Spleen (tissue), 11 donors: ENCODE measurements around the gene SMPD1. TPM values are rescaled to one million over a fixed set of nuclear protein-coding genes. Genes with fewer than 3 reads are reported as not detected.

Experiments used
- DNase-seq: peaks from one replicate; pipeline ENCODE4 v3.0.0-alpha.2; 2020
- H3K27ac ChIP-seq, 8 donors: fragments of 200-600 bp; sonication (generic) in 7 of 8; 1 replicate in 4 of 8; 2 replicates in 4 of 8; pipeline versions ENCODE4 v1.5.0 to v1.8.0; 2016 to 2021; ENCODE audit warnings: inconsistent platforms in 4 of 8, mild to moderate bottlenecking in 4 of 8, moderate library complexity in 1 of 8
- H3K27me3 ChIP-seq, 7 donors: fragments of 200-600 bp; sonication (generic) in 6 of 7; replicated peaks in 1 of 7; 1 replicate in 4 of 7; 2 replicates in 3 of 7; pipeline versions ENCODE4 v1.5.0 to v1.8.0; 2016 to 2021; ENCODE audit warnings: inconsistent platforms in 3 of 7, mild to moderate bottlenecking in 1 of 7
- H3K36me3 ChIP-seq, 6 donors: fragments of 200-600 bp; sonication (generic) in 5 of 6; 1 replicate in 4 of 6; 2 replicates in 2 of 6; pipeline versions ENCODE4 v1.5.0 to v1.8.0; 2016 to 2021; ENCODE audit warnings: inconsistent platforms in 2 of 6
- H3K4me1 ChIP-seq, 6 donors: fragments of 200-600 bp; sonication (generic) in 5 of 6; 1 replicate in 3 of 6; 2 replicates in 3 of 6; pipeline versions ENCODE4 v1.5.0 to v1.8.0; 2016 to 2021; ENCODE audit warnings: inconsistent platforms in 3 of 6
- H3K4me3 ChIP-seq, 8 donors: fragments of 200-600 bp; sonication (generic) in 7 of 8; 1 replicate in 4 of 8; 2 replicates in 4 of 8; pipeline versions ENCODE4 v1.5.0 to v1.8.0; 2016 to 2021; ENCODE audit warnings: inconsistent platforms in 4 of 8, mild to moderate bottlenecking in 4 of 8, moderate library complexity in 2 of 8
- H3K9me3 ChIP-seq, 8 donors: fragments of 200-600 bp; sonication (generic) in 7 of 8; 1 replicate in 4 of 8; 2 replicates in 4 of 8; pipeline versions ENCODE4 v1.5.0 to v1.8.0; 2016 to 2021; ENCODE audit warnings: inconsistent platforms in 4 of 8
- POLR2A ChIP-seq, 3 donors: fragments of 450-650 bp; IDR thresholded peaks; one replicate each; pipeline ENCODE4 v1.5.1; 2017; ENCODE audit warnings: antibody characterized with exemption in 3 of 3, mild to moderate bottlenecking in 1 of 3
- POLR2AphosphoS5 ChIP-seq, 3 donors: sonication (generic); formaldehyde crosslinking; IDR thresholded peaks; one replicate each; pipeline ENCODE4 v1.5.1; 2017; ENCODE audit warnings: antibody characterized with exemption in 3 of 3
- WGBS, 5 donors: extraction: QIAGEN DNeasy Blood & Tissue Kit in 3 of 5; methylation state at CpG; one replicate each; pipeline versions ENCODE4 v1.1.5 to v1.1.7; 2013 to 2018; 5-methylcytosine and 5-hydroxymethylcytosine counted together
- intact Hi-C: fragments of 100-400 bp; cut with DNase I; formaldehyde crosslinking; loops from one replicate; pipeline ENCODE4 v1.15.0; 2023; ENCODE audit warnings: low total_unique reads
- polyA plus RNA-seq, 3 donors: library from polyadenylated mRNA; stranded (reverse); fragments of 200-250 nt; gene quantifications; one replicate each; pipeline ENCODE4 v1.2.1, GENCODE V29; 2013
- total RNA-seq, 7 donors: library from RNA; depleted of rRNA in 3 of 7; stranded (reverse); fragments of >200 nt in 3 of 7; fragmentation: NEBNext Ultra II Directional in 4 of 7; extraction: Animal tissue kit (Norgen Biotek cat#: 25700) in 4 of 7; gene quantifications; one replicate each; pipeline versions ENCODE4 v1.1.0 to v1.2.1, GENCODE V29; 2016 to 2021
- TF ChIP-seq, protein P1 (sequence below), 11 experiments: fragments of 200-600 bp in 7 of 11; fragments of 450-650 bp in 4 of 11; sonication (generic) in 4 of 11; IDR thresholded peaks in 8 of 11; conservative IDR thresholded peaks in 3 of 11; 1 replicate in 7 of 11; 2 replicates in 4 of 11; pipeline versions ENCODE4 v1.4.0 to v1.8.0; 2016 to 2021; ENCODE audit warnings: antibody characterized with exemption in 11 of 11, inconsistent platforms in 4 of 11, mild to moderate bottlenecking in 1 of 11
- donor health status: healthy with polysubstance abuse.
- donor health status: DM: no; HTN: no; CAD: no; lungs with moderate emphysema.
- donor health status: DM: no; HTN: no; CAD: no.
- donor health status: Bipolar disorder and iron deficiency.
- donor health status: healthy.
- donor health status: DM: no; HTN: no; CAD: no.
- donor health status: DM: yes; HTN: yes; CAD: no.

SMPD1 gene
- total and polyA plus RNA-seq, 10 donors = 21.9 to 33.8 (median 27.2) TPM

DNA sequence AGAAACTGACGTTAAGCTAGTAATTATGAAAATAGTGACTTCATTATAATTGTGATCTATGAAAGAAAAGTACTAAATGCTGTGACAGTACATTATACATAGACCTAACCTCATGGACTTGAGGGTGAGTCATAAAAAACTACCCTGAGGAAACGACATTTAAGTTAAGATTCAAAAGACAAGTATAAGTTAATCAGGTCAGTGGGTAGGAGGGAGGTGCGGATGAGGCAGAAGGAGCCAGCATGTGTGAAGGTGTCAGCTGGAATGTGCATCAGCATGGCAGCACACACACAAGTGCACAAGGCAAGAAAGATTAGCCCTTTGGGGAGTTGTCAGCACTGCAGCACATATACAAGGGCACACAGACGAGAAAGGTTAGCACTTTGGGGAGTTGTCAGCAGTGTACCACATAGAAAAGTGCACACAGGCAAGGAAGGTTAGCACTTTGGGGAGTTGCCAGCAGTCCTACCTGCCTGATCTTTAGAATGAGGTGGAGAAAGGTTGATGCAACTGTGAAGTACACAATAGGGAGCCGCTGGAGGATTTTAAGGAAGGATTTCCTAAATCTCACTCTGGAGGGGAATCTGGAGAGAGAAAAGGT is 38.4 kb upstream of the SMPD1 start:
- WGBS, 5 donors = 70 to 80% (median 72%) methylated on average over 5 of the region's 5 CpGs
- no peak overlapping the region for H3K4me3 ChIP-seq
- DNase-seq = no peak
- TF ChIP-seq POLR2AphosphoS5 (IDR thresholded peaks at IDR 0.05) (no peak), POLR2A (IDR thresholded peaks at IDR 0.05) (no peak)
- TF ChIP-seq, protein P1, sequence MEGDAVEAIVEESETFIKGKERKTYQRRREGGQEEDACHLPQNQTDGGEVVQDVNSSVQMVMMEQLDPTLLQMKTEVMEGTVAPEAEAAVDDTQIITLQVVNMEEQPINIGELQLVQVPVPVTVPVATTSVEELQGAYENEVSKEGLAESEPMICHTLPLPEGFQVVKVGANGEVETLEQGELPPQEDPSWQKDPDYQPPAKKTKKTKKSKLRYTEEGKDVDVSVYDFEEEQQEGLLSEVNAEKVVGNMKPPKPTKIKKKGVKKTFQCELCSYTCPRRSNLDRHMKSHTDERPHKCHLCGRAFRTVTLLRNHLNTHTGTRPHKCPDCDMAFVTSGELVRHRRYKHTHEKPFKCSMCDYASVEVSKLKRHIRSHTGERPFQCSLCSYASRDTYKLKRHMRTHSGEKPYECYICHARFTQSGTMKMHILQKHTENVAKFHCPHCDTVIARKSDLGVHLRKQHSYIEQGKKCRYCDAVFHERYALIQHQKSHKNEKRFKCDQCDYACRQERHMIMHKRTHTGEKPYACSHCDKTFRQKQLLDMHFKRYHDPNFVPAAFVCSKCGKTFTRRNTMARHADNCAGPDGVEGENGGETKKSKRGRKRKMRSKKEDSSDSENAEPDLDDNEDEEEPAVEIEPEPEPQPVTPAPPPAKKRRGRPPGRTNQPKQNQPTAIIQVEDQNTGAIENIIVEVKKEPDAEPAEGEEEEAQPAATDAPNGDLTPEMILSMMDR (IDR thresholded peaks at IDR 0.05 in 8 of 11, conservative IDR thresholded peaks at IDR 0.05 in 3 of 11) = no peak
- H3K4me1 ChIP-seq = peaks cover 0 to 6% (median 0%) of the 10 kb centered on the region in 6 donors
- H3K27ac ChIP-seq = no peak overlapping the region
- no peaks in the 10 kb centered on the region for H3K27me3 ChIP-seq
- H3K36me3 ChIP-seq = no peaks in the 10 kb centered on the region
- H3K9me3 ChIP-seq = no peaks in the 10 kb centered on the region
- intact Hi-C loops = loop anchor here (5.0 to 10.0 kb wide), 2 partner anchors 97 to 330 kb away; partner anchors contain the start of gene CCKBR

DNA sequence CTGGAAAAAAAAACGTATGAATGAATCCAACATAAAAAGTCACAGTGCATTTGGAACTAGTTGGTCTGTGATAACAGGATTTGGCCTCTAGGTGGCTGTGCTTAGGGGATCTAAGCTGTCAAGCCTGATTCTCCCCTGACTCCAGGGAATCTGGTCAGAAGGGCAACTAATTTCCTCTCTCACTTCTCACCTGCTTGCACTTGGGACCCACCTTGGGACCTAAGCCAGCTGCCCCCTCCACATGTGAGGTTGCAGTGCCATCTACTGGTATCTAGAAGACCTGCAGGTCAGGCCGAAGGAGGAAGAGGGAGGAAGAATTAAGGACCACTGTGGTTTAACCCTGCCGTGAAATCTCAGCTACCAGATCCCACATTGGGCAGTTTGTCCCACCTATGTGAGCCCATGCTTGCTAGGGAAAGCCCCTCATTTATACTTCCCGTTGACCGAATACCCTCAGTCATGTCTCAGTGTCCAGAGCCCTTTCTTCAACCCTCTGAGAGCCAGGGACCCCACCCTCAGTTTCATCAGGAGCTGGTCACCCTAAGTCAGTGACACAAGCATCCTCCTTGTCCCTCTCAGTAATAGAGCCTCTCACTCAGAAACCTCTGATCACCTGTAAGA is 36.8 kb upstream of the SMPD1 start:
- H3K27ac ChIP-seq = no peak overlapping the region
- no peak overlapping the region for H3K4me3 ChIP-seq
- TF ChIP-seq POLR2A (IDR thresholded peaks at IDR 0.05) (no peak), POLR2AphosphoS5 (IDR thresholded peaks at IDR 0.05) (peak in 1 of 3 donors; percentile 61)
- TF ChIP-seq, protein P1 (IDR thresholded peaks at IDR 0.05 in 8 of 11, conservative IDR thresholded peaks at IDR 0.05 in 3 of 11) = peak; percentile 73 to 95 (median 90)
- peaks cover 0 to 6% (median 0%) of the 10 kb centered on the region in 6 donors for H3K4me1 ChIP-seq
- no peak for DNase-seq
- H3K27me3 ChIP-seq = no peaks in the 10 kb centered on the region
- no peaks in the 10 kb centered on the region for H3K36me3 ChIP-seq
- H3K9me3 ChIP-seq = no peaks in the 10 kb centered on the region
- WGBS, 5 donors = 5 to 13% (median 6%) methylated on average over 5 of the region's 5 CpGs
- intact Hi-C loops = loop anchor here (5.0 to 10.0 kb wide), 2 partner anchors 99 to 331 kb away; partner anchors contain the start of gene CCKBR

DNA sequence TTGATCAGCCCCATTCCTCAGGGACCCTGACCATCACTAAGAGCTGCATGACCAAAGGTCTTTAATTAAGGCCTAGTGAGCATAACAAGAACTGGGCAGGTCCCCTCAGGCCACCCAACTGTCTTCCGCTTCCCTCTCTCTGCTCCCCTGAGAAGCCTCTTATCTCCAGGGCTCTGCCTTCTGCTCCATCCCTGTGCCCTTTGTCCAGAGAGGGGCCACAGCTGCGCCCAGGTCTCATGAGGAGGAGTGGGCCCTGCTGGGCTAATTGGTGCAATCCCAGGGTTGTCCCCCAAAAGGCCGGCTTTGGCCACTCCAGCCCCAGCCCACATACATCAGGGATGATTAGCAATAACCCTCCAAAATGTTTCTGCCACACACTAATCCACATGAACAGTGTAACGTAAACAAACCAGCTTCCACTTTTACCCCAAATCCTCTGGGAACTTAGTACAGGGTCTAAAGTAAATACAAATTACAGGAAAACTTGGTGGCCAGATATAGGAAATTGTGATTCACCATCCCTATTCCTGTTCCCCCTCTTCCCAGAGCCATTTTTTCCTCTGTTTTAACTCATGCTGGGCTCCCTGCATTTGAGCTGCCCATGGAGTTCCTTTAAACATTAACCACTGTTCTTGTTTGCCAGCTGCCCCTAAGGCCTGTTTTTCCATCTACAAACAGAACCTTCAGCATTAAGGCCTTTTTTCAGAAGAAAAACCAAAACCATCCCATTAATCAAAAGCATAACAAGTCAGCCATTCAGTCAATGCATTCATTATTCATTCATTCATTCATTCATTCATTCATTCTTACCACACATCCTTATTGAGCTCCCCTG is 35.4 kb upstream of the SMPD1 start:
- WGBS, 5 donors = 93 to 96% (median 94%) methylated on average over 4 of the region's 4 CpGs
- Histone ChIP-seq H3K27ac (no peak overlapping the region), H3K4me3 (no peak overlapping the region), H3K9me3 (no peaks in the 10 kb centered on the region), H3K36me3 (no peaks in the 10 kb centered on the region), H3K27me3 (no peaks in the 10 kb centered on the region), H3K4me1 (peaks cover 0 to 6% (median 0%) of the 10 kb centered on the region in 6 donors)
- DNase-seq = no peak
- TF ChIP-seq POLR2AphosphoS5 (IDR thresholded peaks at IDR 0.05) (no peak), POLR2A (IDR thresholded peaks at IDR 0.05) (no peak)
- TF ChIP-seq, protein P1 (IDR thresholded peaks at IDR 0.05 in 8 of 11, conservative IDR thresholded peaks at IDR 0.05 in 3 of 11) = no peak
- intact Hi-C loops = loop anchor here (5.0 to 10.0 kb wide), 2 partner anchors 100 to 333 kb away; partner anchors contain the start of gene CCKBR
